Germinal center (tissue), 1 donor: ENCODE measurements around the gene ZNF407.
A peak's percentile ranks its signal among the peaks of the same experiment; 100 is the strongest.

Source experiments
- DNase-seq: peaks from one replicate; pipeline ENCODE4 v3.0.0; 2012; ENCODE audit warnings: mixed read lengths, low spot score

The ZNF407 gene

GRCh38 chr18:74631212-74631611 lies 33.5 kb downstream of the ZNF407 start:
- DNase-seq, result no peak

DNA sequence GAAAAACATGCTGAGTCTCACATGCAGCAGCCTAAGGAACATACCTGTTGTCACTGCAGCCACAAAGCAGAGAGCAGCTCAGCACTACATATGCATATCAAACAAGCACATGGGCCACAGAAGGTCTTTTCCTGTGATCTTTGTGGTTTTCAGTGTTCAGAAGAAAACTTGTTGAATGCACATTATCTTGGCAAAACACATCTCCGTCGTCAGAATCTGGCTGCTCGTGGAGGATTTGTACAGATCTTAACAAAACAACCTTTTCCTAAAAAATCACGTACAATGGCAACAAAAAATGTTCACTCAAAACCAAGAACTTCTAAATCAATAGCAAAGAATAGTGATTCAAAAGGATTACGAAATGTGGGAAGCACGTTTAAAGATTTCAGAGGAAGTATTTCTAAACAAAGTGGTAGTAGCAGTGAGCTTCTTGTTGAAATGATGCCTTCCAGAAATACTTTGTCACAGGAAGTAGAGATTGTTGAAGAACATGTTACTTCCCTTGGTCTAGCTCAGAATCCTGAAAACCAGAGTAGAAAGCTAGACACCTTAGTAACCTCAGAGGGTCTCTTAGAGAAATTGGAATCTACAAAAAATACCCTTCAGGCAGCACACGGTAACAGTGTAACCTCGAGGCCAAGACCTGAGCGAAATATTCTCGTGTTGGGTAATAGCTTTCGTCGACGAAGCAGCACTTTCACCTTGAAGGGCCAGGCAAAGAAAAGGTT lies 34.1 kb downstream of the ZNF407 start:
- DNase-seq, result no peak

DNA sequence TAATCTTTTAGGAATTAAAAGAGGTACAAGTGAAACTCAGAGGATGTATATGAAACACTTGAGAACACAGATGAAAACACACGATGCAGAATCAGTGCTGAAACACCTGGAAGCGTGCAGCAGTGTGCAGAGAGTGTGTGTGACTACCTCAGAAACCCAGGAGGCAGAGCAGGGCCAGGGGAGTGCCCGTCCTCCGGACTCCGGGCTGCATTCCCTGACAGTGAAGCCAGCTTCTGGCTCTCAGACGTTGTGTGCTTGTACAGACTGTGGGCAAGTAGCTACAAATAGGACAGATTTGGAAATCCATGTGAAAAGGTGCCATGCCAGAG lies 34.6 kb downstream of the ZNF407 start:
- DNase-seq, result no peak

DNA sequence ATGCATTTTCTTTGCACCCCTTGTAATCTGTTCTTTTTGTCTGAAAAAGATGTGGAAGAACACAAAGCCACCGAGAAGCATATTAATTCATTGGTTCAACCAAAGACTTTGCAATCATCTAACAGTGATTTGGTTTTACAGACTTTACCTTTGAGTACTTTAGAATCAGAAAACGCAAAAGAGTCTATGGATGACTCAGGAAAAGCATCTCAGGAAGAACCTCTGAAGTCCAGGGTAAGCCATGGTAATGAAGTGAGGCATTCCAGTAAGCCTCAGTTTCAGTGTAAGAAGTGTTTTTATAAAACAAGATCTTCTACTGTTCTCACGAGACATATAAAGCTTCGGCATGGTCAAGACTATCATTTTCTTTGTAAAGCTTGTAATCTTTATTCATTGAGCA lies 35.2 kb downstream of the ZNF407 start:
- no peak for DNase-seq

- DNase-seq, result no peak
Observed at GRCh38 chr18:74633652-74634352, 36.1 kb downstream of the ZNF407 start.

DNA sequence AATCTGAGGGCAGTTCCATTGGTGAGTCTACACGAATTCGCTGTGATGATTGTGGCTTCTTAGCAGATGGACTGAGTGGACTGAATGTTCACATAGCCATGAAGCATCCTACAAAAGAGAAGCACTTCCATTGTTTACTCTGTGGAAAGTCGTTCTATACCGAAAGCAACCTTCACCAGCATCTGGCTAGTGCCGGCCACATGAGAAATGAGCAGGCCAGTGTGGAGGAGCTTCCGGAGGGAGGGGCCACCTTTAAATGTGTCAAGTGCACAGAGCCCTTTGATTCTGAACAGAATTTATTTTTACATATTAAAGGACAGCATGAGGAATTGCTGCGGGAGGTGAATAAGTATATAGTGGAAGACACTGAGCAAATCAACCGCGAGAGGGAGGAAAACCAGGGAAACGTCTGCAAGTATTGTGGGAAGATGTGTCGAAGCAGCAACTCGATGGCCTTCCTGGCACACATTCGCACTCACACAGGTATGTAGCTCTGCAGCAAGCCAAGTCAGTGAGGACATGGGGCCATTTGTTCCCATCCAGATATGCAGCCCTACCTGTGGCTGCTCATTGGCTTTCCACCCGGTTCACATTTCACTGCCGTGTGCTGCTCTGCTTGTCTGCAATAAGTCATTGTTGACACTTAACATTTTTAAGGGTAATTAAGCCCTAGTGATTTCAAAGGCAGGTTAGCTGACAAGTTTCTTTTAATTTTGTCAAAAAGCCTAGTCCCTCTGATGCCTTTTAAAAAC lies 37.7 kb downstream of the ZNF407 start:
- DNase-seq, result no peak

DNA sequence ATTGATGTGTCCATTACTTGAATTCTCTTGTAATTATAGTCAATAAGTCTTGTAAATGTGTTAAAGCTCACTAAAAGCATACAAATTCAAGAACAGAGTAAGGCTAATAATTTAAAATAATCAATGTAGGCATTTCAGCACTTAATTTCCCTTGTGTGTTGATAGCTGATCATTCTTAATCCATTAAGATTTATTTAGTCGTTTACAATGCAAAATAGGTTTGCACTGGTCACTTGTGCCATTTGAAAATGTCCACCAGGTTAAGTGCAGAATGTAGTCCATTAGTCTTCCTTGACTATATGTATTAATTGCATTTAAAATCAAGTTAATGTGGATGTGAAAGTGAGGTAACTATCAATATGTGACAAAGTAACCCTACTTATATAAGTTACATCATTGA lies 39.4 kb downstream of the ZNF407 start:
- no peak for DNase-seq

- no peak for DNase-seq
Observed at GRCh38 chr18:74638210-74638609, 40.5 kb downstream of the ZNF407 start.

GRCh38 chr18:74644713-74645112 lies 47.0 kb downstream of the ZNF407 start:
- no peak for DNase-seq

GRCh38 chr18:74645679-74646078 lies 48.0 kb downstream of the ZNF407 start:
- DNase-seq, result no peak

DNA sequence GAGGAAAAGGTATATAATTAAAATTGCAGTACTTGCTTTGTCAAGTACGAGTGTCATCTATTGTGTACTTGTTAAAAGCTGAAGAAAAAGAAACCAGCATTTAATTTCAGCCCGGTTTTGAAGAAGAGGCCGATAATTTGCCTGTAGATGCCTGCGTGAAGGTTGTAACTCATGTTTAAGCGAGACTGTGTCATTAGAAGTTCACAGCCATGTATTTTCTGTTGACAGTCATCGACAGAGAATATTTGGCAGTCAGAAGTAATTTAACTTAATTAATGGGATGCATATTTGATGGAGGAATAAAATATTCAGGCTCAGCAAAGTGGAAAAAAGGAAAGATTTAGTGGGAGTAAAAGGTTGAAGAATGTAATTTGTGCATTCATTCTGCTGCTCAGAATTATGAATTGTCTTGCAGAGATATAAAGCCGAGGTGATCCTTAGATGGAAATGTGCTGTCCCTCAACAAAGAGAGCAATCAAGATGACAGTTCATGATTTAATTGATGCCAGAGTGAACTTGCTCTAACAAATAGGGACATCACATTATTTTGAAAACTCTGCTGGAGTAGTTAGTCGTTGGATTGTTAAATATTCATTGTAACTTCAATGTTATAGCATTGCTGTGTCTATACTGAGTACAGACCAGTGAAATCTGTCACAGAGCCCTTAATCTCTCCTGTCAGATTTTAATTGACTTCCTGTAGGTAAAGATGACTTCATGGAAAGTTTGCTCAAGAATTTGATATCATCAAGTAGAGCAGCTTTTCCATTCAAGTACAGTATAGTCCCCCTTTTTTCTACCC lies 53.9 kb downstream of the ZNF407 start:
- no peak for DNase-seq

DNA sequence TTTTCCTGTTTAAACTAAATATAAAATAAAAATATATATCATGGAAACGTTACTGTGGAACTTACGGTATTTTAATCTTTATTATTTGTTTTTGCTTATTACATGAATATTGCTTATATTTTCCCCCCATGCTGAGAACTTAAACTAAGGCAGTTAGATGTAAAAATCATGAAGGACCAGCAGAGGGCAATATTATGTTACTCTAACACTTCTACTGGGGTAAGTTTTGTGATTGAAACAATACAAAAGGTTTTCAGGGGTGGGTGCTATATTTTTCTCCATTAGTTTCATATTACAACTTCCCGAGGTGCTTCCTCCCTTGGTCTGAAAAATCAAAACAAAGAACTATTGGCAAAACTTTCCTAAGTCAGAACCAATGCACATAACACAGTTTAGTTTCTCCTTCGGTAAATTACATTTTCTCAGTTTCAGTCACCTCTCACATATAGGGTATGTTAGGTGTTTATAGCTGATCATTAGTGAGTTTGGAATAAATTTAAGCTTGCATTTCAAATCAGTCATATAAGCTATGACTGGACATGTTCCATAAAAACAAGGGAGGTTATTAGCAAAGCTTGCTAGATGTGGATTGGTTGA lies 54.8 kb downstream of the ZNF407 start:
- peak; percentile 32 for DNase-seq

- DNase-seq, result no peak
Observed at GRCh38 chr18:74654638-74655037, 57.0 kb downstream of the ZNF407 start.

DNA sequence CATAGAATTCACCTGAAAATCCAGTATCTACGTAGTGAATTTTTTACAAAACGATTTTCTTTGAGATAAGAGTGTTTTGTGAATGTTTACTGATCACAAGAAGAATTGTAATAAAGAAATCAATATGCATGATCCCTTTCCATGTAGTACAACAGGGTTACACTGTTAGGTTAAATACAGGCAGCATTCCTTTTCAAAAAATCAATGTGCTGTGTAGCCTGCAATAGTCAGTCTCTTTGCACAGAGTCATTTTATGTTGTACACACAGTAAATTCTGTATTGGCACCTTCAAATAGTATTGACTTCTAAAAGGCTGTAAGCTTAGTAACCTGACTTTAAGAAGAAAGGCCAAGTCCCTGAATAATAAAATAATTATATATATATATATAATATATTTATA lies 63.3 kb downstream of the ZNF407 start:
- no peak for DNase-seq

GRCh38 chr18:74661691-74662090 lies 64.0 kb downstream of the ZNF407 start:
- no peak for DNase-seq

DNA sequence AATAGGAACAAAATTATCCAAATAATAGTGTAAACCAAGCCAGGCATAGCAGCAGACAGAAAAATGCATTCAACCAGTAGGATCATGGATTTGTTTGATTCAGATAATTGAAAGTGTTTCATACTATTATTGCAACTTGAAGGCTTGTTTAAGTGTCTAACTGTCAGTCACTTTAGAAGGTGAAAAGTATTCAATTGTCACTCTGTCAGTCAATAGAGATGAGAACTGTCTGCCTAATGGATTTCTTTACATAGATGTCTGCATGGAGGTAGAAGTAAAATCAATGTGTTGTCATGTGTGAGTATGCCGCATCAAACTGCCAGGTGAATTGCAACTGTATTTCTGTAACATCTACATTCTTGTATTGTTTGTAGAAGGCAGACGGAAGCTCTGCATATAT lies 65.0 kb downstream of the ZNF407 start:
- DNase-seq, result no peak

DNA sequence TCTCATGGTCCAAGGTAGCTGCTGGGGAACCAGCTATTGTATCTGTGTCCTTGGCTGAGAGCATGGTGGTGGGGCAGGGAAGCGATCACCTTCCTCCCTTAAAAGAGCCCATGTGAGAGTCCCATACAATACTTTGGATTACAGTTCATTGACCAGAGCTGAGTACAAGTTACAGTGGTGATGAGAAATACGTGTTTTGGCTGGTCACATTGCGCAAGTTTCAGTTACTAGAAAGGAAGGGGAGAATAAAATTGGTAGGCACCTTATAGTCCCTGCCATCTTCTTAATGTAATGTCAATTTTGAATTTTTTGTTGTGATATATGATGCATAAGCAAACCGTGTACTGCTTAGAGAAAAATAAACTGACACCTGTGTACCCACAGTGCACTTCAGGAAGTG lies 67.7 kb downstream of the ZNF407 start:
- no peak for DNase-seq

GRCh38 chr18:74665905-74666304 lies 68.2 kb downstream of the ZNF407 start:
- DNase-seq, result no peak

DNA sequence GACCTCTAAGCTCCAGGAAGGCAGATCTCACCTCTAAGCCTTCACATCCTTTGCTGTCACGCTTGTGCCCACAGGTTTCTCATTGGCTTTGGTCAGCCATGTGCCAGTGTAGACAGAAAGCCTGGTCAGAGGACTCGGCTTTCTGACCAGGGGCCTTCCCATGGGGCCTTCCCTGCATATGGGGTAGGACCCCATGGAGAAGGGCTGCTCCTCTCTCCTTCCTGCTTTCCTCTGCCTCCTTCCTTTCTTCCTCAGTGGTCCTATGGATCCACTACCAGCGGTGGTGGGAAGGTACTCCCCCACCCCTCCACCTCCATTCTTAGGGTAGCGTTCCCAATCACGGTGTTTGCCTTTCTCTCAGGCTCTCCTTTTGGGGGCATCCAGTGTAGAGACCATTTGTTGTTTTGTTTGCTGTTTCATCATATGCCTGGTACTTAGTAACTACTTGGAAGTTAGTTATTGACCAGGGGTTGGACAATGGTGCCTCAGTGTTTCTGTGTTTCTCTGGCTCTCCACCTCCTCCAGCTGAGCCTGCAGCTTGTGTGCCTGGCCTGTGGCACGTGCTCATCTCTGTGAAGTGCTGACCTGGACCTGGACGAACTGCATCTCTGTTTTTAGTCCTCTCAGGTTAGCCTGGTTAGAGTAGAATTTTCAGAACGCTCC lies 71.6 kb downstream of the ZNF407 start:
- no peak for DNase-seq

- DNase-seq, result no peak
Observed at GRCh38 chr18:74672371-74672770, 74.7 kb downstream of the ZNF407 start.

DNA sequence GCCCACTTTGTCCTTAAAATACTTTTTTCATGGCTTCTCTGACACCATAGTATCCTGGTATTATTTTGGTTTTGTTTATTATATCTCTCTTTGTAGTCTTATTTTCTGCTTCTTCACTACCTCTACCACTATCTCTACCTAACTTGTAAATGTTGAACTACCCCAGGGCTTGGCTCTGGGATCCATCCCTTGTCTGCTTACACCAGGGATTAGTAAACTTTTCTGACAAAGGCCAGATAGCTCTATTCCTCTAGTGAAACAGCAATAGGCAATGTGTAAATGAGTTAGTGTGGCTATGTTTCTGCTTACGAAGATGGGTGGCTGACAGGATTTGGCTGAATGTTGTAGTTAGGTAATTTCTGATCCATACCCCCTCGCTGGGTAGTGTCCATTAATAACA lies 76.8 kb downstream of the ZNF407 start:
- DNase-seq, result no peak
